ENCODE measurements around the gene C4B. TPM values are rescaled to one million over a fixed set of nuclear protein-coding genes. Genes with fewer than 3 reads are reported as not detected.

The C4B gene
- total and polyA plus RNA-seq, 9 of the 15 experiments (the other 6 are each of a cell fraction or from before 2014, with no cell fraction given) = 0.32 to 8.8 (median 5.4) TPM

DNA sequence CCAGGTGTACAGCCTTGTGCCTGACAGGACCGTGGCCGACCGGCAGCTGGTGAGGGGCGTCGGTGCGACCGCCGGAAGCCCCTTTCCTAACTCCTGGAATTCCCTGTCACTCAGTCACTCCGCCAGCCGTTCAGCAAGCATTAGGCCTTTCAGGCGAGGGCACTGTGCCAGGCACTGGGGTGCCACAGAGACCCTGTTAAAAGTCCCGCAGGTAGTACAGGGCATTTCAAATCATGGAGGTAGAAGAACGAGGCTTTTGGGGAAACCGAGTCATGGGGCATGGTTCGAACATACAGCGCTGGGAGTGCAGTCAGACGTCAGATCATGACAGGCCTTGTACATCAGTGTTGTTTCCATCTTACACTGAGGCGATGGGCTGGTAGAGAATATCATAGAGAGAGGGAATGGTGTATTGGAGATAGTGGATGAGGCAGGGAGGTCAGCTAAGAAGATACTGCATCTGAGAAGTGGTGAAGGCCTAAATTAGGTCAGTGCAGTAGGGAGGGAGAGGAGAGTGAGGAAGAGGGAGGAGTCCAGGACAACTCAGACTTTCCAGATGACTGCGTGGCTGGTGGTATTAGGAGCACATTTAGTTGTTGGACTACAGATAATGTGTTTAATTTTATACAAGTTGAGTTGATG is 41.8 kb upstream of the C4B start (continued):
- TF ChIP-seq, protein P1, sequence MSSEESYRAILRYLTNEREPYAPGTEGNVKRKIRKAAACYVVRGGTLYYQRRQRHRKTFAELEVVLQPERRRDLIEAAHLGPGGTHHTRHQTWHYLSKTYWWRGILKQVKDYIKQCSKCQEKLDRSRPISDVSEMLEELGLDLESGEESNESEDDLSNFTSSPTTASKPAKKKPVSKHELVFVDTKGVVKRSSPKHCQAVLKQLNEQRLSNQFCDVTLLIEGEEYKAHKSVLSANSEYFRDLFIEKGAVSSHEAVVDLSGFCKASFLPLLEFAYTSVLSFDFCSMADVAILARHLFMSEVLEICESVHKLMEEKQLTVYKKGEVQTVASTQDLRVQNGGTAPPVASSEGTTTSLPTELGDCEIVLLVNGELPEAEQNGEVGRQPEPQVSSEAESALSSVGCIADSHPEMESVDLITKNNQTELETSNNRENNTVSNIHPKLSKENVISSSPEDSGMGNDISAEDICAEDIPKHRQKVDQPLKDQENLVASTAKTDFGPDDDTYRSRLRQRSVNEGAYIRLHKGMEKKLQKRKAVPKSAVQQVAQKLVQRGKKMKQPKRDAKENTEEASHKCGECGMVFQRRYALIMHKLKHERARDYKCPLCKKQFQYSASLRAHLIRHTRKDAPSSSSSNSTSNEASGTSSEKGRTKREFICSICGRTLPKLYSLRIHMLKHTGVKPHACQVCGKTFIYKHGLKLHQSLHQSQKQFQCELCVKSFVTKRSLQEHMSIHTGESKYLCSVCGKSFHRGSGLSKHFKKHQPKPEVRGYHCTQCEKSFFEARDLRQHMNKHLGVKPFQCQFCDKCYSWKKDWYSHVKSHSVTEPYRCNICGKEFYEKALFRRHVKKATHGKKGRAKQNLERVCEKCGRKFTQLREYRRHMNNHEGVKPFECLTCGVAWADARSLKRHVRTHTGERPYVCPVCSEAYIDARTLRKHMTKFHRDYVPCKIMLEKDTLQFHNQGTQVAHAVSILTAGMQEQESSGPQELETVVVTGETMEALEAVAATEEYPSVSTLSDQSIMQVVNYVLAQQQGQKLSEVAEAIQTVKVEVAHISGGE (CRISPR knock-in tag; IDR thresholded peaks at IDR 0.05) = no peak
- TF ChIP-seq KAT2B (IDR thresholded peaks at IDR 0.05; ENCODE audit: low read depth, low read length) (no peak), ZKSCAN8 (CRISPR knock-in tag; IDR thresholded peaks at IDR 0.05) (peak; percentile 81; the same call in 1 of the 2 replicates), SMARCC2 (IDR thresholded peaks at IDR 0.05; ENCODE audit: low read depth) (no peak), ZFP30 (CRISPR knock-in tag; IDR thresholded peaks at IDR 0.05; ENCODE audit: borderline replicate concordance) (no peak), POLR2A (conservative IDR thresholded peaks at IDR 0.05) (peak; percentile 54), ZNF174 (CRISPR knock-in tag; IDR thresholded peaks at IDR 0.05) (no peak), ZFP1 (CRISPR knock-in tag; IDR thresholded peaks at IDR 0.05) (no peak), ZNF561 (CRISPR knock-in tag; conservative IDR thresholded peaks at IDR 0.05) (no peak), SIN3B (IDR thresholded peaks at IDR 0.05; ENCODE audit: low read depth) (no peak), OTX1 (CRISPR knock-in tag; IDR thresholded peaks at IDR 0.05) (peak; percentile 87), SREBF1 (IDR thresholded peaks at IDR 0.05; ENCODE audit: borderline replicate concordance, low read depth, low read length) (no peak), SLC30A9 (CRISPR knock-in tag; IDR thresholded peaks at IDR 0.05) (no peak), KLF13 (tag; IDR thresholded peaks at IDR 0.05; ENCODE audit: borderline replicate concordance, low read depth) (no peak)
- TF ChIP-seq, protein P2, sequence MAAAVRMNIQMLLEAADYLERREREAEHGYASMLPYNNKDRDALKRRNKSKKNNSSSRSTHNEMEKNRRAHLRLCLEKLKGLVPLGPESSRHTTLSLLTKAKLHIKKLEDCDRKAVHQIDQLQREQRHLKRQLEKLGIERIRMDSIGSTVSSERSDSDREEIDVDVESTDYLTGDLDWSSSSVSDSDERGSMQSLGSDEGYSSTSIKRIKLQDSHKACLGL (CRISPR knock-in tag; IDR thresholded peaks at IDR 0.05; ENCODE audit: borderline replicate concordance, poor library complexity, severe bottlenecking) = no peak
- TF ChIP-seq, protein P3, sequence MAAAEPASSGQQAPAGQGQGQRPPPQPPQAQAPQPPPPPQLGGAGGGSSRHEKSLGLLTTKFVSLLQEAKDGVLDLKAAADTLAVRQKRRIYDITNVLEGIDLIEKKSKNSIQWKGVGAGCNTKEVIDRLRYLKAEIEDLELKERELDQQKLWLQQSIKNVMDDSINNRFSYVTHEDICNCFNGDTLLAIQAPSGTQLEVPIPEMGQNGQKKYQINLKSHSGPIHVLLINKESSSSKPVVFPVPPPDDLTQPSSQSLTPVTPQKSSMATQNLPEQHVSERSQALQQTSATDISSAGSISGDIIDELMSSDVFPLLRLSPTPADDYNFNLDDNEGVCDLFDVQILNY (CRISPR knock-in tag; IDR thresholded peaks at IDR 0.05) = no peak; the same call in none of the 2 replicates
- TF ChIP-seq, protein P4, sequence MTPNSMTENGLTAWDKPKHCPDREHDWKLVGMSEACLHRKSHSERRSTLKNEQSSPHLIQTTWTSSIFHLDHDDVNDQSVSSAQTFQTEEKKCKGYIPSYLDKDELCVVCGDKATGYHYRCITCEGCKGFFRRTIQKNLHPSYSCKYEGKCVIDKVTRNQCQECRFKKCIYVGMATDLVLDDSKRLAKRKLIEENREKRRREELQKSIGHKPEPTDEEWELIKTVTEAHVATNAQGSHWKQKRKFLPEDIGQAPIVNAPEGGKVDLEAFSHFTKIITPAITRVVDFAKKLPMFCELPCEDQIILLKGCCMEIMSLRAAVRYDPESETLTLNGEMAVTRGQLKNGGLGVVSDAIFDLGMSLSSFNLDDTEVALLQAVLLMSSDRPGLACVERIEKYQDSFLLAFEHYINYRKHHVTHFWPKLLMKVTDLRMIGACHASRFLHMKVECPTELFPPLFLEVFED (CRISPR knock-in tag; conservative IDR thresholded peaks at IDR 0.05) = peak; percentile 97
- TF ChIP-seq, protein P5, sequence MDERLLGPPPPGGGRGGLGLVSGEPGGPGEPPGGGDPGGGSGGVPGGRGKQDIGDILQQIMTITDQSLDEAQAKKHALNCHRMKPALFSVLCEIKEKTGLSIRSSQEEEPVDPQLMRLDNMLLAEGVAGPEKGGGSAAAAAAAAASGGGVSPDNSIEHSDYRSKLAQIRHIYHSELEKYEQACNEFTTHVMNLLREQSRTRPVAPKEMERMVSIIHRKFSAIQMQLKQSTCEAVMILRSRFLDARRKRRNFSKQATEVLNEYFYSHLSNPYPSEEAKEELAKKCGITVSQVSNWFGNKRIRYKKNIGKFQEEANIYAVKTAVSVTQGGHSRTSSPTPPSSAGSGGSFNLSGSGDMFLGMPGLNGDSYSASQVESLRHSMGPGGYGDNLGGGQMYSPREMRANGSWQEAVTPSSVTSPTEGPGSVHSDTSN (CRISPR knock-in tag; IDR thresholded peaks at IDR 0.05; ENCODE audit: low read depth) = no peak
- TF ChIP-seq, protein P5 (tag; conservative IDR thresholded peaks at IDR 0.05; ENCODE audit: low read depth) = no peak; the same call in none of the 2 replicates

Data from K562 (cell line).